Vagina (tissue), 2 donors: Measurements from ENCODE around the gene DLEC1. TPM values are rescaled to one million over a fixed set of nuclear protein-coding genes. Genes with fewer than 3 reads are reported as not detected.
"Not testable (repeated sequence)": the region's sequence is repeated elsewhere in the genome, so short reads cannot be mapped to it uniquely, and the experiment has no call there.

ENCODE experiments used
- DNase-seq, 2 donors: peaks; one replicate each; pipeline ENCODE4 v3.0.0-alpha.2; 2017; ENCODE audit errors: extremely low spot score in 2 of 2
- H3K27ac ChIP-seq: fragments of 200-600 bp; sonication (generic); one replicate; pipeline ENCODE4 v1.5.1; 2019
- H3K27me3 ChIP-seq: fragments of 200-600 bp; sonication (generic); one replicate; pipeline ENCODE4 v1.5.1; 2019
- H3K36me3 ChIP-seq, 2 donors: fragments of 200-600 bp; sonication (generic); one replicate each; pipeline ENCODE4 v1.5.1; 2017 to 2019
- H3K4me1 ChIP-seq: fragments of 200-600 bp; sonication (generic); one replicate; pipeline ENCODE4 v1.5.1; 2019
- H3K4me3 ChIP-seq, 2 donors: fragments of 200-600 bp; sonication (generic); 1 replicate in 1 of 2; 2 replicates in 1 of 2; pipeline ENCODE4 v1.5.1; 2016 to 2019
- H3K9me3 ChIP-seq: fragments of 200-600 bp; sonication (generic); one replicate; pipeline ENCODE4 v1.5.1; 2019
- CTCF ChIP-seq, 3 experiments: fragments of 450-650 bp in 2 of 3; fragments of 200-600 bp in 1 of 3; sonication (generic) in 1 of 3; IDR thresholded peaks; one replicate each; pipeline ENCODE4 v1.5.1; 2017 to 2019; ENCODE audit warnings: antibody characterized with exemption in 3 of 3, mild to moderate bottlenecking in 2 of 3, moderate library complexity in 2 of 3
- POLR2A ChIP-seq, 2 donors: fragments of 450-650 bp; IDR thresholded peaks; one replicate each; pipeline ENCODE4 v1.6.1; 2017; ENCODE audit warnings: antibody characterized with exemption in 2 of 2, mild to moderate bottlenecking in 2 of 2, moderate library complexity in 2 of 2
- POLR2AphosphoS5 ChIP-seq, 2 donors: sonication (generic); formaldehyde crosslinking; IDR thresholded peaks; one replicate each; pipeline ENCODE4 v1.9.0; 2017; ENCODE audit warnings: antibody characterized with exemption in 2 of 2, mild to moderate bottlenecking in 2 of 2, low read depth in 1 of 2; ENCODE audit not compliant: insufficient read depth in 1 of 2
- intact Hi-C: fragments of 100-400 bp; cut with DNase I; formaldehyde crosslinking; loops from one replicate; pipeline ENCODE4 v1.15.1; 2023
- total RNA-seq: library from RNA; depleted of rRNA; stranded (reverse); fragments of >200 nt; gene quantifications from one replicate; pipeline ENCODE4 v1.2.3, GENCODE V29; 2016

DLEC1 gene
- total RNA-seq, 1 donor from 2014 or later: 0.25 TPM

GRCh38 chr3:38046821-38047220 is 7.8 kb downstream of the DLEC1 start:
- no peak for DNase-seq
- Histone ChIP-seq H3K9me3 (no peaks in the 10 kb centered on the region), H3K4me3 (no peak overlapping the region), H3K27ac (no peak overlapping the region), H3K27me3 (no peaks in the 10 kb centered on the region), H3K4me1 (no peaks in the 10 kb centered on the region), H3K36me3 (no peaks in the 10 kb centered on the region)
- TF ChIP-seq POLR2A (IDR thresholded peaks at IDR 0.05) (no peak), POLR2AphosphoS5 (IDR thresholded peaks at IDR 0.05; ENCODE audit: insufficient read depth in 1 of 2, low read depth in 1 of 2) (no peak), CTCF (IDR thresholded peaks at IDR 0.05) (no peak)
- intact Hi-C loops: no loop called here

GRCh38 chr3:38047896-38048295 is 8.9 kb downstream of the DLEC1 start:
- no peak for DNase-seq
- no peak for TF ChIP-seq POLR2AphosphoS5 (IDR thresholded peaks at IDR 0.05; ENCODE audit: insufficient read depth in 1 of 2, low read depth in 1 of 2)
- no peak for TF ChIP-seq POLR2A (IDR thresholded peaks at IDR 0.05)
- no peak for TF ChIP-seq CTCF (IDR thresholded peaks at IDR 0.05)
- Histone ChIP-seq H3K4me1 (no peaks in the 10 kb centered on the region), H3K36me3 (no peaks in the 10 kb centered on the region), H3K4me3 (no peak overlapping the region), H3K27me3 (no peaks in the 10 kb centered on the region), H3K27ac (no peak overlapping the region), H3K9me3 (no peaks in the 10 kb centered on the region)
- intact Hi-C loops: no loop called here

GRCh38 chr3:38049358-38050126 is 10.5 kb downstream of the DLEC1 start:
- no peaks in the 10 kb centered on the region for H3K4me1 ChIP-seq
- intact Hi-C loops: no loop called here
- H3K4me3 ChIP-seq: no peak overlapping the region
- TF ChIP-seq POLR2A (IDR thresholded peaks at IDR 0.05) (no peak), POLR2AphosphoS5 (IDR thresholded peaks at IDR 0.05; ENCODE audit: insufficient read depth in 1 of 2, low read depth in 1 of 2) (no peak), CTCF (IDR thresholded peaks at IDR 0.05) (no peak)
- H3K27ac ChIP-seq: no peak overlapping the region
- no peaks in the 10 kb centered on the region for H3K36me3 ChIP-seq
- no peak for DNase-seq
- no peaks in the 10 kb centered on the region for H3K9me3 ChIP-seq
- no peaks in the 10 kb centered on the region for H3K27me3 ChIP-seq

GRCh38 chr3:38051131-38051530 is 12.1 kb downstream of the DLEC1 start:
- Histone ChIP-seq H3K9me3 (no peaks in the 10 kb centered on the region), H3K4me1 (no peaks in the 10 kb centered on the region), H3K27me3 (no peaks in the 10 kb centered on the region), H3K4me3 (no peak overlapping the region), H3K36me3 (no peaks in the 10 kb centered on the region), H3K27ac (no peak overlapping the region)
- TF ChIP-seq CTCF (IDR thresholded peaks at IDR 0.05): no peak
- TF ChIP-seq POLR2AphosphoS5 (IDR thresholded peaks at IDR 0.05; ENCODE audit: insufficient read depth in 1 of 2, low read depth in 1 of 2): no peak
- no peak for TF ChIP-seq POLR2A (IDR thresholded peaks at IDR 0.05)
- intact Hi-C loops: no loop called here
- no peak for DNase-seq

- H3K36me3 ChIP-seq, DNase-seq, H3K4me3 ChIP-seq, H3K27me3 ChIP-seq, H3K9me3 ChIP-seq, H3K27ac ChIP-seq, H3K4me1 ChIP-seq, intact Hi-C loops: not testable (repeated sequence)
Measured at GRCh38 chr3:38053286-38053685, 14.3 kb downstream of the DLEC1 start.

GRCh38 chr3:38053813-38054498 is 14.9 kb downstream of the DLEC1 start:
- H3K9me3 ChIP-seq, DNase-seq, intact Hi-C loops, H3K4me1 ChIP-seq, H3K36me3 ChIP-seq, H3K4me3 ChIP-seq, H3K27me3 ChIP-seq, H3K27ac ChIP-seq: not testable (repeated sequence)
